H9 (cell line): Measurements from ENCODE around the gene PARP16. TPM values are rescaled to one million over a fixed set of nuclear protein-coding genes. Genes with fewer than 3 reads are reported as not detected.

Experiments
- DNase-seq: peaks from one replicate; pipeline ENCODE4 v3.0.0-alpha.2; 2017
- H2AFZ ChIP-seq: one replicate; pipeline ENCODE4 v1.6.1; 2013; ENCODE audit warnings: mild to moderate bottlenecking, low read length, control low read depth, moderate library complexity
- H2AK5ac ChIP-seq: 2 replicates; pipeline ENCODE4 v1.6.1; 2013; ENCODE audit warnings: low read length, control low read depth, mixed read lengths; ENCODE audit not compliant: insufficient read length
- H2BK120ac ChIP-seq: one replicate; pipeline ENCODE4 v1.6.1; 2013; ENCODE audit warnings: low read depth, mild to moderate bottlenecking, low read length, control low read depth, inconsistent platforms; ENCODE audit not compliant: poor library complexity, severe bottlenecking
- H2BK12ac ChIP-seq: 2 replicates; pipeline ENCODE4 v1.6.1; 2013; ENCODE audit warnings: low read length, control low read depth, mixed read lengths, low read depth; ENCODE audit not compliant: insufficient read length
- H2BK15ac ChIP-seq: 2 replicates; pipeline ENCODE4 v1.6.1; 2013; ENCODE audit warnings: low read depth, low read length, control low read depth
- H2BK20ac ChIP-seq: one replicate; pipeline ENCODE4 v1.6.1; 2013; ENCODE audit warnings: low read depth, mild to moderate bottlenecking, low read length, control low read depth, inconsistent platforms; ENCODE audit not compliant: poor library complexity, severe bottlenecking
- H2BK5ac ChIP-seq: 2 replicates; pipeline ENCODE4 v1.6.1; 2013; ENCODE audit warnings: low read length, control low read depth, mixed read lengths; ENCODE audit not compliant: insufficient read length
- H3K14ac ChIP-seq: 2 replicates; pipeline ENCODE4 v1.6.1; 2013; ENCODE audit warnings: low read length, control low read depth; ENCODE audit not compliant: insufficient read depth
- H3K18ac ChIP-seq: 2 replicates; pipeline ENCODE4 v1.6.1; 2013; ENCODE audit warnings: low read depth, mild to moderate bottlenecking, mixed read lengths, low read length, control low read depth; ENCODE audit not compliant: insufficient read length
- H3K23ac ChIP-seq: 2 replicates; pipeline ENCODE4 v1.6.1; 2013; ENCODE audit warnings: low read length, control low read depth, mixed read lengths, low read depth; ENCODE audit not compliant: insufficient read length
- H3K23me2 ChIP-seq: 2 replicates; pipeline ENCODE4 v1.6.1; 2013; ENCODE audit warnings: low read depth, mild to moderate bottlenecking, mixed read lengths, low read length, control low read depth; ENCODE audit not compliant: insufficient read length, poor library complexity, severe bottlenecking
- H3K27ac ChIP-seq: 2 replicates; pipeline ENCODE4 v1.5.1; 2013; ENCODE audit warnings: low read length, control low read depth, mixed read lengths, low read depth; ENCODE audit not compliant: insufficient read length
- H3K27me3 ChIP-seq: 2 replicates; pipeline ENCODE4 v1.6.1; 2013; ENCODE audit warnings: low read length, control low read depth, inconsistent platforms; ENCODE audit not compliant: insufficient read depth
- H3K4ac ChIP-seq: 2 replicates; pipeline ENCODE4 v1.6.1; 2013; ENCODE audit warnings: low read depth, mild to moderate bottlenecking, control low read depth, inconsistent platforms, low read length, moderate library complexity
- H3K4me1 ChIP-seq: 2 replicates; pipeline ENCODE4 v1.6.1; 2013; ENCODE audit warnings: low read length, control low read depth, inconsistent platforms; ENCODE audit not compliant: insufficient read depth
- H3K4me2 ChIP-seq: 2 replicates; pipeline ENCODE4 v1.6.1; 2013; ENCODE audit warnings: low read length, control low read depth, mixed read lengths; ENCODE audit not compliant: insufficient read length, insufficient read depth
- H3K56ac ChIP-seq: 2 replicates; pipeline ENCODE4 v1.6.1; 2013; ENCODE audit warnings: low read depth, mild to moderate bottlenecking, mixed read lengths, low read length, control low read depth; ENCODE audit not compliant: insufficient read length
- H3K79me1 ChIP-seq: 2 replicates; pipeline ENCODE4 v1.6.1; 2013; ENCODE audit warnings: low read depth, mild to moderate bottlenecking, moderate library complexity, low read length, control low read depth, inconsistent platforms; ENCODE audit not compliant: insufficient read depth, poor library complexity, severe bottlenecking
- H3K79me2 ChIP-seq: 2 replicates; pipeline ENCODE4 v1.6.1; 2013; ENCODE audit warnings: low read length, control low read depth, inconsistent platforms; ENCODE audit not compliant: insufficient read depth
- H3K9ac ChIP-seq: 2 replicates; pipeline ENCODE4 v1.6.1; 2013; ENCODE audit warnings: low read length, control low read depth, mixed read lengths; ENCODE audit not compliant: insufficient read length; ENCODE audit errors: extremely low read depth
- H3K9me3 ChIP-seq: one replicate; pipeline ENCODE4 v1.6.1; 2013; ENCODE audit warnings: low read depth, low read length, inconsistent platforms; ENCODE audit not compliant: control insufficient read depth
- H3T11ph ChIP-seq: one replicate; pipeline ENCODE4 v1.6.1; 2013; ENCODE audit warnings: mild to moderate bottlenecking, low read length, control low read depth, inconsistent platforms
- H4K20me1 ChIP-seq: one replicate; pipeline ENCODE4 v1.6.1; 2013; ENCODE audit not compliant: control insufficient read depth, insufficient read length, insufficient read depth
- H4K5ac ChIP-seq: 2 replicates; pipeline ENCODE4 v1.6.1; 2013; ENCODE audit warnings: low read depth, mild to moderate bottlenecking, mixed read lengths, low read length, control low read depth; ENCODE audit not compliant: insufficient read length
- H4K8ac ChIP-seq: replicated peaks from 2 replicates; pipeline ENCODE4 v1.6.1; 2013; ENCODE audit warnings: low read length, control low read depth, mixed read lengths, low read depth; ENCODE audit not compliant: insufficient read length
- H4K91ac ChIP-seq: 2 replicates; pipeline ENCODE4 v1.6.1; 2013; ENCODE audit warnings: low read depth, mild to moderate bottlenecking, moderate library complexity, mixed read lengths, low read length, control low read depth; ENCODE audit not compliant: insufficient read length
- H3K27ac Mint-ChIP-seq, 3 experiments: 2 replicates in 2 of 3; 3 replicates in 1 of 3; pipeline ENCODE4 v1.8.0; 2020 to 2021; ENCODE audit warnings: mixed read lengths in 3 of 3, mild to moderate bottlenecking in 1 of 3, moderate library complexity in 1 of 3
- H3K27me3 Mint-ChIP-seq: 2 replicates; pipeline ENCODE4 v1.8.0; 2021; ENCODE audit warnings: low read depth, mild to moderate bottlenecking, moderate library complexity, mixed read lengths
- H3K36me3 Mint-ChIP-seq, 3 experiments: 2 replicates in 2 of 3; 3 replicates in 1 of 3; pipeline ENCODE4 v1.8.0; 2020 to 2021; ENCODE audit warnings: low read depth in 3 of 3, mixed read lengths in 3 of 3; ENCODE audit not compliant: insufficient read depth in 1 of 3
- H3K4me1 Mint-ChIP-seq, 2 experiments: 2 replicates each; pipeline ENCODE4 v1.8.0; 2020; ENCODE audit warnings: mixed read lengths in 2 of 2
- H3K4me3 Mint-ChIP-seq, 2 experiments: 2 replicates in 1 of 2; 3 replicates in 1 of 2; pipeline ENCODE4 v1.8.0; 2020 to 2021; ENCODE audit warnings: mild to moderate bottlenecking in 2 of 2, mixed read lengths in 2 of 2, moderate library complexity in 1 of 2
- H3K9me3 Mint-ChIP-seq, 2 experiments: 2 replicates in 1 of 2; 3 replicates in 1 of 2; pipeline ENCODE4 v1.8.0; 2020; ENCODE audit warnings: mild to moderate bottlenecking in 2 of 2, mixed read lengths in 2 of 2, moderate library complexity in 1 of 2
- WGBS: extraction: QIAGEN DNeasy Blood & Tissue Kit; methylation state at CpG from one replicate; pipeline ENCODE4 v1.1.7; 2013; ENCODE audit warnings: missing lambda C conversion rate, low lambda C conversion rate, mixed read lengths; ENCODE audit not compliant: insufficient read length; ENCODE audit errors: extremely low coverage; 5-methylcytosine and 5-hydroxymethylcytosine counted together
- total RNA-seq: library from RNA; stranded (reverse); gene quantifications from 2 replicates; pipeline ENCODE4 v1.2.1, GENCODE V29; 2021
- TF ChIP-seq, protein P1 (sequence below): fragments of 200-600 bp; sonication (generic); conservative IDR thresholded peaks from 3 replicates; pipeline ENCODE4 v1.8.0; 2021; ENCODE audit warnings: antibody characterized with exemption, mild to moderate bottlenecking

Gene PARP16
- total RNA-seq, 1 experiment from 2014 or later, result 3.9 TPM

DNA sequence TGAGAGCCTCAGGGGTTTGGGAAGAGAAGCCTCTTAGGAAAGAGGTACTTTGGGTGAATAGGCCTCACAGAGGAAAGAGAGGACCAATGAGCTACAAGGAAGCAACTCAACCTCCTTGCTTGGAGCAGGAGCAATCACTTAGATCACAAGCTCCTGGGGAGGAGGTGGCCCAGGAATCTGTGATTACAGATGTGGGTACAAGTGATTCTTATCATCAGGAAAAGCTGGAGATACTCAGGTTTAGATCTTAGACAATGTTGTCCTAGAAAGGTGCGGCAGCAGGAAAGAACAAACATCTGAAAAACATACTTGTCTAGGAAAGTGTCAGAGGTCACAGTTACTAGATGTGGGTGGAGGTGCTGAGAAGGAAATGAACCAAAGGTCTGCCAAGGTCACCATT, 8.2 kb downstream of the PARP16 start:
- no peaks in the 10 kb centered on the region for H3K23me2 ChIP-seq
- no peak for DNase-seq
- H3K79me1 ChIP-seq, result no peaks in the 10 kb centered on the region
- no peak overlapping the region for H3T11ph ChIP-seq
- no peak overlapping the region for H4K5ac ChIP-seq
- no peak overlapping the region for H2BK5ac ChIP-seq
- H2BK20ac ChIP-seq, result no peak overlapping the region
- H2AFZ ChIP-seq, result no peak overlapping the region
- TF ChIP-seq, protein P1, sequence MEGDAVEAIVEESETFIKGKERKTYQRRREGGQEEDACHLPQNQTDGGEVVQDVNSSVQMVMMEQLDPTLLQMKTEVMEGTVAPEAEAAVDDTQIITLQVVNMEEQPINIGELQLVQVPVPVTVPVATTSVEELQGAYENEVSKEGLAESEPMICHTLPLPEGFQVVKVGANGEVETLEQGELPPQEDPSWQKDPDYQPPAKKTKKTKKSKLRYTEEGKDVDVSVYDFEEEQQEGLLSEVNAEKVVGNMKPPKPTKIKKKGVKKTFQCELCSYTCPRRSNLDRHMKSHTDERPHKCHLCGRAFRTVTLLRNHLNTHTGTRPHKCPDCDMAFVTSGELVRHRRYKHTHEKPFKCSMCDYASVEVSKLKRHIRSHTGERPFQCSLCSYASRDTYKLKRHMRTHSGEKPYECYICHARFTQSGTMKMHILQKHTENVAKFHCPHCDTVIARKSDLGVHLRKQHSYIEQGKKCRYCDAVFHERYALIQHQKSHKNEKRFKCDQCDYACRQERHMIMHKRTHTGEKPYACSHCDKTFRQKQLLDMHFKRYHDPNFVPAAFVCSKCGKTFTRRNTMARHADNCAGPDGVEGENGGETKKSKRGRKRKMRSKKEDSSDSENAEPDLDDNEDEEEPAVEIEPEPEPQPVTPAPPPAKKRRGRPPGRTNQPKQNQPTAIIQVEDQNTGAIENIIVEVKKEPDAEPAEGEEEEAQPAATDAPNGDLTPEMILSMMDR, result no peak
- Mint-ChIP-seq H3K4me3 (no peak overlapping the region), H3K4me1 (peaks cover 3 to 6% of the 10 kb centered on the region in 2 experiments; a peak in 2 of 4 replicates), H3K27me3 (no peaks in the 10 kb centered on the region), H3K27ac (no peak overlapping the region), H3K36me3 (no peaks in the 10 kb centered on the region; a peak in 1 of 7 replicates), H3K9me3 (no peaks in the 10 kb centered on the region)
- no peaks in the 10 kb centered on the region for H3K27me3 ChIP-seq
- H3K4ac ChIP-seq, result no peak overlapping the region
- H3K56ac ChIP-seq, result no peak overlapping the region
- H3K18ac ChIP-seq, result no peak overlapping the region
- H4K8ac ChIP-seq, result no peak overlapping the region
- H3K9me3 ChIP-seq, result no peaks in the 10 kb centered on the region
- H3K4me2 ChIP-seq, result no peak overlapping the region
- H2AK5ac ChIP-seq, result no peak overlapping the region
- H3K27ac ChIP-seq, result no peak overlapping the region
- no peak overlapping the region for H2BK15ac ChIP-seq
- no peak overlapping the region for H4K91ac ChIP-seq
- H3K14ac ChIP-seq, result no peak overlapping the region
- H2BK120ac ChIP-seq, result no peak overlapping the region
- no peak overlapping the region for H2BK12ac ChIP-seq
- no peak overlapping the region for H3K23ac ChIP-seq
- WGBS, result no CpG with 5 or more reads among the region's 1 CpG
- H3K4me1 ChIP-seq, result peaks cover 3% of the 10 kb centered on the region; the same call in 1 of the 2 replicates
- H4K20me1 ChIP-seq, result no peaks in the 10 kb centered on the region
- H3K79me2 ChIP-seq, result no peaks in the 10 kb centered on the region
- H3K9ac ChIP-seq, result no peak overlapping the region
